ENCODE data around the gene POU2F3.
"Not testable (repeated sequence)": the region's sequence is repeated elsewhere in the genome, so short reads cannot be mapped to it uniquely, and the experiment has no call there.

POU2F3 gene

GRCh38 chr11:120226714-120227113 lies 13.2 kb upstream of the POU2F3 start:
- DNase-seq, result no peak

- no peak for DNase-seq
Observed at GRCh38 chr11:120227228-120227852, 12.6 kb upstream of the POU2F3 start.

DNA sequence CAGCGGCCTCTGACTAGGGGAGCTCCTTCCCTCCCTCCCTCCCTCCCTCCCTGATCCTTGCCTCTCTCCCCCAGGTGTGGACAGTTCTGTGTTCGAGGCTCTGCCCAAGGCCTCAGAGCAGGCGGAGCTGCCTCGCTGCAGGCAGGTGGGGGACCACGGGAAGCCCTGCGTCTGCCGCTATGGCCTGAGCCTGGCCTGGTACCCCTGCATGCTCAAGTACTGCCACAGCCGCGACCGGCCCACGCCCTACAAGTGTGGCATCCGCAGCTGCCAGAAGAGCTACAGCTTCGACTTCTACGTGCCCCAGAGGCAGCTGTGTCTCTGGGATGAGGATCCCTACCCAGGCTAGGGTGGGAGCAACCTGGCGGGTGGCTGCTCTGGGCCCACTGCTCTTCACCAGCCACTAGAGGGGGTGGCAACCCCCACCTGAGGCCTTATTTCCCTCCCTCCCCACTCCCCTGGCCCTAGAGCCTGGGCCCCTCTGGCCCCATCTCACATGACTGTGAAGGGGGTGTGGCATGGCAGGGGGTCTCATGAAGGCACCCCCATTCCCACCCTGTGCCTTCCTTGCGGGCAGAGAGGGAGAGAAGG lies 11.1 kb upstream of the POU2F3 start:
- no peak for DNase-seq

DNA sequence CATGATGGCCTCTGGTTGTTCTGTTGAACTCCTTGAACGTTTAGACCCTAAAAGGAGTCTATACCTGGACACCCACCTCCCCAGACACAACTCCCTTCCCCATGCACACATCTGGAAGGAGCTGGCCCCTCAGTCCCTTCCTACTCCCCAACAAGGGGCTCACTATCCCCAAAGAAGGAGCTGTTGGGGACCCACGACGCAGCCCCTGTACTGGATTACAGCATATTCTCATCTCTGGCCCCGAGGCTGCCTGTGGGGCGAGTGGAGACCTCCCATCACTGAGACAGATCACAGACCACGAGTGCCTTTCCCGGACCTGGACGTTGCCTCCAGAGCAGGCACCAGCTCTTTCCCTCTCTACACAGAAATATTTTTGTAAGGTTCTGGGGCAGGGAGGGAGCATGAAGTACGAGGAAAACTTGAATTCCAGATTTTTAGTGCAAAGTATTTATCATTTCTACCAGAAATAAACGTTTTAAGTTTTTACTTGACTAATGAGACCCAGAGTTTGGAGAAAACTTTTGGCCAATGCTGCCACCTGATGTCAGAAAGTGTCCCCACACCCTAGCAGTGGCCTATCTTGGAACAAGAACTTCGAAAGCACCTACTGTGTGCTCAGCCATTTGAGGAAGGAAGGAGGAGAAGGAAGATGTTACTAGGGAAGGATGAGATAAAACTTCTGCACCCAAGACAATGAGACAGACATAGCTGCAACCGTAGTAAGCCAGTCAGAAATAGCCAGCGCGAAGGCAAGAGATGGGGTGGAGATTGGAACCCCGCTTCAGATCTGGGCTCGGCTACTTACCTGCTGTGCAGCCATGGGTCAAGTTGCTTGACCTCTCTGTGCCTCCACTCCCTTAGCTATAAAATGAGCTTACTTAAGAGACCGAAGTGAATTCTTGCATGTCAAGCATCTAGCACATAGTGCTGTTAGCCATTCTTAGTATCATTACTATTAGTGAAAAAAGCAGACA lies 10.2 kb upstream of the POU2F3 start:
- no peak for DNase-seq

DNA sequence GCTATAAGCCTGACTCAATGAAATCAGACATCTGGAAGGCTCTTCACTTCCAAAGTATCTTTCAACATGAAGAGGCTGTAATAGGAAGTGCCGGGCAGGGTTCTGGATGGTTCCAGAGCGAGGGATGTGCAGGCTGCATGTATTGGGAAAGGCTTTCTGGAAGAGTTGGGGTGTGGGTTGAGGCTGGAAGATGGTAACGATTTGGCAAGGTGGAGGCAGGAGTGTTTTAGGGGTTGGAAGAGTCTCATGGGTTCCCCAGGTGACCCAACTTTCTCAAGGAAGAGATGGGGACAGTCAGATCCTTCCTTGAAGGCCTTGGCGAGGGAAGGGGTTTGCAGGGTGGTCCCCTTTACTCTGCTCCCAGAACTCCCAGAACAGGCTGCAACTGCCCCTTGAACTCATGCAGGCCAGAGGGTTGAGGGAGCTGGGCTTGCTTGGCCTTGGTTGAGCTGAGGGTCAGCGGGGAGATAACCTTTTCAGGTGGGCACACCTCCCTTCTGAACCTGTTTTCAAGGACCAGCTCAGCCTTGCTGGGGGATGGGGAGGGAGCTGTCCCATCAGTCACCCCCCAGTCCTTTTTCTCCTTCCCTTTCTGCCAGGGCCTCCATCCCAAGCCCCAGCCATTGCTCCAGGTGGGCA lies 9.4 kb upstream of the POU2F3 start:
- no peak for DNase-seq

DNA sequence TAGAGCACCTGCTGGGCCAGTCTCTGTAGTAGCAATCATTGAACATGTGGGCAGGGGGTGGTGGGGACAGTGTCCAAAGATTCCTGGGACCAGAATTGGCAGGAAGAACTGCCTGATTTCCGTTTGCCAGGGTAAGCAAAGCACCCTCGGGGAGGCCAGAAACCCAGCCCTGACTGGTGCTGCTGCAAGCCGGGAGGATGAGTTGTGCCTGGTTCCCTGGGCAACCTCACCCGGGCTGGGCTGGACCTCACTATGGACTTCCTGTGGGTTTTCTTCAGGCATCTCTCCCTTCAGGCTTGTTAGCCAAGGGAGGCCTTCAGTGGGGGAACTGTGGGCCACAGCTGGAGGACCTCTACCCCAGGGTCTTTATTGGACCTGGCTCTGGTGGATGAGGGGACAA lies 8.0 kb upstream of the POU2F3 start:
- no peak for DNase-seq

- DNase-seq, result no peak
Observed at GRCh38 chr11:120233207-120233803, 6.6 kb upstream of the POU2F3 start.

DNA sequence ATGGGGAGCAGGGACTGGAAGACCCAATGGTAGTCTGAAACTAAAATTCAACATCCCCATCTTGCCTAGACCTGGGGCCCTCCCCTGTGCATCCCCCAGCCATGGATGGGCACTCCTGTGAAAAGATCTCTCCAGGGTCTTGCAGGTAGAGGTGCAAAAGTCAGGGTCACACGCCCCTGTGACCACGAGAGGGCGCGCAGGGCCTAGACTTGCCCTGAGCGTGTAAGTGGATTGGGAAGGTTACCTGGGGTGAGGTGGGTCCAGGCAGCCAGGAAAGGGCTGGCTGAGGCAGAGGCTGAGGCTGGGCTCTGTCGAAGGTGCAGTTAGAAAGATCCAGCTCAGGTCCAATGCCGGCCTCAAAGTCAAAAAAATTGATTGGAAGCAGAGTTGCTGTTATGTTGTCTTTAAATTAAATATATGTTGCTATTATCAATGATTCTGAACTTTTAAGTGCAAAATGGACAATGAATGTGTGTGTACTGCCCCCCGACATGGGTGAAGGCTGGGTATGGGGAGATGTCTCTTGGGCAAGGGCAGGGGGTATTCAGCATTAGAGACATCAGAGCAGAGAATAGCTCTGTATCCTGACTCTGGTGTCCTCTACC lies 4.8 kb upstream of the POU2F3 start:
- DNase-seq, result no peak

DNA sequence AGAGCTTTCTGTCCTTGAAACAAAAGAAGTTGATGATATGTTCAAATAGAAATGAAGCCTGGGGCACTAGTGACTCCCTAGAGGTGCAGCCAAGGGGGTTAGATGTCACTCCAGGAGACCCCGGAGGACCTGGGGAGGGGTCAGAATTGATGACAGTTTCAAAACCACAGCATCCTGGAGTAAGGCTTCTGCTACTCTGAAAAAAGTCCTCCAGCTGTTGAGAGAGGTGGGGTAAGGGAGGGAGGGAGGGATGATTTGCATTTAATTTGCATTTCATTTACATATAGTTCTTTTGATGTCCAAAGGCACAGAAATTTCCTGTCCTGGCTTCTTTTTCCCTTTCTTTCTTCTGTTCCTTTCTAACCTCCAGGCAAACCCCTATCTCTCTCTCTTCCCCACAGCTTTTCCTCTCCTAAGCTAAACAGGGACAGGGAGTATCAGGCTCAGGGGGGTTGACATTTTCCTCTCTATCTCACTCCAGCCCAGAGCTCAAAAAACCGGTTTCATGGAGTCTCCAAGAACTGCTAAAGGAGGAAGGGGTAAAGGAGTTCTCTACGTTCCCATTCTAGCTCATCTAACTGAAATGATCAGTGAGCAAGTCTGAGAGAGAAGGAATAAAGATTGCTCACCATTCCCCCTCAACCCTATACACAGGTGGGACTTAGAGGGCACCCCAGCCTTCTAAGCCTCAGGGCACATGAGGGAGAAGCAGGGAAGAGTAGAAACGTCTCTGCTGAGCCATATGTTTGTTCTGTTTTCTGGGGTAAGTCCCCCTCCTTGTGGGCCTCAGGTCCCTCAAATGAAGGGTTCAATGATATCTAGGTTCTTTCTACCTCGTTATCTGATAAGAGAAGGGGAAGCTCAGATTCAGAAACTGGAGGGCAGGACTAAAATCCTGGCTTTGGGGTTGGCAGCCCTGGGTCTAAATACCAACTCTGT lies 3.5 kb upstream of the POU2F3 start:
- DNase-seq, result no peak

DNA sequence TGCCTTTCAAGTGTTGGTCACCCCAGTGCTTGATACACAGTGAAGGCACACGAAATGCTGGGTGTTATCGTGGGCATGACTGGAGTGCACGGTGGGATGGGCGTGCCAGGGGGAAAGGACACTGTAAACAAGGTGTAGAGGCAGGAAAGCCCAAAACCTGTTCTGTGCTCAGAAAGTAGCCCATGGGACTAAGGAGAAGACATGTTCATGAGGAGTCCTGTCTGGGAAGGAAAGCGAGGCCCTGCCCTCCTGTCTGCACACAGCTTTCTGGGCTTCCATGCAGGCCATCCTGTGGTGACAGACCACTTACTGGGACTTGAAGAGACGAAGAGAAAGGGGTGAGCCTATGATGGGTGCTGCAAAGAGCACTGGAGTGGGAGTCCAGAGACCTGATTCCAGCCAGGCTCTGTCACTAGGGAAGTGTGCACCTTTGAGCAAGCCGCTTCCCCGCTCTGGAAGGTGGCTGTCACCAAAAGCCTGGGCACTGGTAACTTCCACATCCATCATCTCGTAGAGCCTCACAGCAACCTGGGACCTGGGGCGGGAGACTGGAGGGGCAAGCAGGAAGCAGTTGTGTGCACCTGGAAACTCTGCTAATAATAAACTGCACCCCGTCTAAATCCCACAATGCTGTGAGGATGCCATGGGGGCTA lies 846 bp upstream of the POU2F3 start:
- no peak for DNase-seq

DNA sequence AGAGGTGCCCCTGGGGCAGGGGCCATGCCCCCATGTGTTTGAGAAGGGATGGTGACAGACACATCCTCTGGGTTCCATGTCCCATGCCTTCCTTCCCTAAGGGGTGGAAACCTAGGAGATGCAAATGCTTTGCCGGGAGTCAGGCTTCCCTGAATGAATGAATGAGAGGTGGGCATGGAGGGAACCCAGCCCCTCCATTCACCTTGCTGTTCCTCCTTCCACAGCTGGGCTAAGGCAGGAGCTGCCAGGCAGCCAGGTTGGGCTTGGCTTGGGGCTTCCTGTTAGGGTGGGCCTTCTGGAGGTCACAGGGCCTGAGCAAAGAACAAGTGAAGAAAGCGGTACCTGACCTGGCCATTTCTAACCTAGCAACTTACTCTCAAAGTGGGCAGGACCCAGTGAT lies 926 bp downstream of the POU2F3 start:
- no peak for DNase-seq

- no peak for DNase-seq
Observed at GRCh38 chr11:120241277-120241676, 1.3 kb downstream of the POU2F3 start.

DNA sequence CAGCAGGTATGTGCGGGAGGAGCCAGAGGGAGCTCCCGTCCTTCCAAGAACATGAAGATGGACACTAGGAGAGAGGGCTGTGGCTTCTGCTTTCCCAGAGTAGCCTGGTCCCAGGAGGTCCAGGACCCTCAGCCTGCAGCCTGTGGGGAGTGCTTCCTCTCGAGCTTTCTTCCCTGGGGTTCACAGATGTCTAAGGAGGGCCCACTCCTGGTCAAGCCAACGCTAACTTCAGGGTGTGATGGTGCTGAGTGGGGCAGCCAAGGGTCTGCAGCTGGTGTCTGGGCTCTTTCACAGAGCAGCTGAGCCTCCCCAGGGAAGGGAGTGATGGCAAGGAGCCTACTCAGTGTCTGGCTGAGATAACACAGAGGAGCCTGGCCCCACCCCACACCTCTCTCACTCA lies 3.3 kb downstream of the POU2F3 start:
- DNase-seq, result no peak

DNA sequence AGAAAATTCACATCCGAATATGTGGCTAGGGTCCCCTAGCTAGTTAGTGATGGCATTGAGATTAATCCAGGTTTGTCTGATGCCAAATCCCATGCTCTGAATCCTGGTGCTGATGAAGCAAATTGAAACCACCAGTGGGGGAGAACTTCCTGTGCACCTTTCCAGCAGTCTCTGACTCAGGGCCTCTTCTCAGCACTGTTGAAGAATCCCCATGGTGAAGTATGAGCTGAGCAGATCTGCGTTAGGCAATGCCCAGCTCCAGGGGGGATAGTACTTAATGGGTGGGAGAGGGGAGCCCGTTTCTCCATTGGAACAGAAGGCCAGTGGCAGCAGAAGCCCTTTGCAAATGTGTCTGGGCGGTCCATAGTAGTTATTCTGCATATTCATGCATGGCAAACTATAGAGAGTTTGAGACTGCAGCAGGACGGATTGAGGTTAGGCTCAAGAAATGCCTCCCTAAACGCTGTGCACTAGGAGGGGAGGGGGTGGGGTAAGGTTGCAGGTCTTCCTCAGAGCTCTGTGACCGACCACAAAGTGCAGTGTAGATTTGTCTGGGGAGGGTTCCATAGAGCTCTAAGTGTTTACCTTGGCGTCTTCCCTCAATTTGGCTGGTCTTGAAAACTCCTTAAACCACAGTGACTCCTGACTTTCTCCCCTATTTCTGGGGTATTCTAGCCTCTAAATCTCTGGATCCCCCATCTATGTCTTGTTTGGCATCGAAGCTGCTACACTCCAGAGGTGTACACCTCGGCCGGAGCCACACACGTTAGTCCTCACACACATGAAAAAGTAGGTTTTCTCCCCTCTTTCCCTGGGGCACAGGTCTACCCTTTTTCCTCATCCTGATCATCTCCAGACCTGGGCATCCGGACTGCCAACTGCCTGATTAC lies 4.8 kb downstream of the POU2F3 start:
- no peak for DNase-seq

- DNase-seq, result no peak
Observed at GRCh38 chr11:120245434-120245833, 5.5 kb downstream of the POU2F3 start.

DNA sequence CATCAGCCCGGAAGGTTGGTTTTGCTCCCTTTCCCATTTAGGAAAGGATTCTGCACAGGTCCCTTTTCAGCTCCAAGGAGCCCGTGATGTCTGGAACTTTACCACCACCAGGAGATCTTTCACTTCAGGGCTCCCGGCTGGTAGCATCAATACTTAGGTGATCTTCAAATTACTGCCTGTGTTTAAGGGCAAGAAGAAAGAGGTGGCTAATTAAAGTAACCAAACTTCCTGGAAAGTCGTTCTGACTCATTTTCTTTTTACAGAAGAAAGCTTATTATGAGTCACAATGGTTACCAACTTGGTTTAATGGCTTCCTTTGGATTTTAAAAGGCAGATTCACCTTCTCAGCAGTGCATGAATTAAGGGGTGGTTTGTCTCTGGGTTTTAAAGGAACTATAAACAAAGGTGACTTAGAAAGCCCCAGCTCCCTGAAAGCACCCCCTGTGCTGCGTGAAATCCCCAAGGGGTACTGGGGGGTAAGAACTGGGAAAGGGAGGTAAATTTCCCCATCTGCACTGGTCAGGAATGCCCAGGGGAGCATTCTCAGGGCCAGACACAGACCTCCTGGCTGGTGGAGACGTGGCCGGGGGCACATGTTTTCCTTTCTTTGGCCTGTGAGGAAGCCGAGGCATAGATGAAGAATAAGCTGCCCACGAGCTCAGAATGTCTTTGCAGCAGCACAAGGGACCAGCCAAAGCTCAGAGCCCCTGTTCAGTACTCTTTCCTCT lies 8.8 kb downstream of the POU2F3 start:
- DNase-seq, result no peak

- DNase-seq, result no peak
Observed at GRCh38 chr11:120249279-120250262, 9.6 kb downstream of the POU2F3 start.

GRCh38 chr11:120253377-120253776 lies 13.4 kb downstream of the POU2F3 start:
- not testable (repeated sequence) for DNase-seq

Measured in SIG-M5 (cell line).